NCI-H2196 (cell line): Measurements from ENCODE around the gene FRMD3.

Experiments
- DNase-seq: peaks from one replicate; lab custom pipeline; 2025; ENCODE audit not compliant: unreplicated experiment; lab: John Stamatoyannopoulos, UW

The FRMD3 gene

GRCh38 chr9:83197591-83197990 lies 340.6 kb downstream of the FRMD3 start:
- no peak for DNase-seq

DNA sequence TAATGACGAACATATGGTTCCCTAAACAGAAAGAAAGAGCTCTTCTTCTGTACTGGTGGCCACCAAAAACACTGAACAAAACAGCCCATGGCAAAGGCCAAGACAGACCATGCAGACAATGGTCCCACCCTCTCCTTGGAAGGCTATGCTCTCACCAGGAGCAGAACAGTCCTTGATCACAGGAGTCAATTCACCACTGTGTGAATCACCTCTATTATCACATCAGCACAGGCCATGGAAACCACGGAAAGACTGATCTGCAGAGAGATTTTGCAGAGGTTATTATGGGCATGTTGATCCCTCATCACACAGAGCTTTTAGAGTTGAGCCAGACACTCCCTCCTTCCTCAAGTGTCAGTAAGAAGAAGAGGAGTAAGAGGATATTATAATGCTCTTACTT lies 341.3 kb downstream of the FRMD3 start:
- DNase-seq, result no peak
